Mesenchymal stem cell (in vitro differentiated cells and primary cell): ENCODE results near the gene GOLPH3.
A peak's percentile ranks its signal among the peaks of the same experiment; 100 is the strongest.

Experiments
- DNase-seq: peaks from one replicate; pipeline ENCODE4 v3.0.0-alpha.2; 2013
- H2AFZ ChIP-seq: one replicate; pipeline ENCODE4 v1.6.1; 2013; ENCODE audit warnings: low read depth, mild to moderate bottlenecking, control low read depth, inconsistent platforms, low read length, moderate library complexity
- H2AK5ac ChIP-seq: 2 replicates; pipeline ENCODE4 v1.6.1; 2013; ENCODE audit warnings: low read length, moderate library complexity, mild to moderate bottlenecking, inconsistent platforms; ENCODE audit not compliant: severe bottlenecking
- H2BK120ac ChIP-seq: one replicate; pipeline ENCODE4 v1.6.1; 2013; ENCODE audit warnings: low read depth, mild to moderate bottlenecking, inconsistent platforms, low read length, moderate library complexity
- H2BK12ac ChIP-seq, 2 experiments: one replicate each; pipeline ENCODE4 v1.6.1; 2013; ENCODE audit warnings: inconsistent platforms in 2 of 2, low read length in 2 of 2, mild to moderate bottlenecking in 2 of 2, moderate library complexity in 2 of 2, control low read depth in 1 of 2
- H2BK15ac ChIP-seq: one replicate; pipeline ENCODE4 v1.6.1; 2013; ENCODE audit warnings: mild to moderate bottlenecking, low read depth, inconsistent platforms; ENCODE audit not compliant: poor library complexity, severe bottlenecking
- H2BK5ac ChIP-seq: 2 replicates; pipeline ENCODE4 v1.6.1; 2013; ENCODE audit warnings: low read depth, mild to moderate bottlenecking, low read length, control low read depth, inconsistent platforms; ENCODE audit not compliant: poor library complexity, severe bottlenecking
- H3K14ac ChIP-seq, 2 experiments: one replicate each; pipeline ENCODE4 v1.6.1; 2013; ENCODE audit warnings: inconsistent platforms in 2 of 2, low read length in 2 of 2, control low read depth in 1 of 2, mild to moderate bottlenecking in 1 of 2, moderate library complexity in 1 of 2
- H3K18ac ChIP-seq, 2 experiments: one replicate each; pipeline ENCODE4 v1.6.1; 2013; ENCODE audit warnings: inconsistent platforms in 2 of 2, low read length in 2 of 2, control low read depth in 1 of 2, low read depth in 1 of 2, mild to moderate bottlenecking in 1 of 2
- H3K23ac ChIP-seq, 2 experiments: one replicate each; pipeline ENCODE4 v1.6.1; 2013; ENCODE audit warnings: inconsistent platforms in 2 of 2, low read length in 2 of 2, mild to moderate bottlenecking in 2 of 2, moderate library complexity in 2 of 2, control low read depth in 1 of 2
- H3K27ac ChIP-seq: 2 replicates; pipeline ENCODE4 v1.5.1; 2013; ENCODE audit warnings: mild to moderate bottlenecking, moderate library complexity, low read length, control low read depth, inconsistent platforms; ENCODE audit not compliant: poor library complexity, severe bottlenecking
- H3K27me3 ChIP-seq, 2 experiments: 2 replicates each; pipeline versions ENCODE4 v1.6.1 to v1.7.0; 2013; ENCODE audit warnings: low read length in 2 of 2, mild to moderate bottlenecking in 2 of 2, moderate library complexity in 2 of 2, control low read depth in 1 of 2, inconsistent platforms in 1 of 2; ENCODE audit not compliant: control insufficient read depth in 1 of 2, insufficient read depth in 1 of 2
- H3K36me3 ChIP-seq, 2 experiments: 2 replicates each; pipeline versions ENCODE4 v1.6.1 to v1.7.0; 2013; ENCODE audit warnings: low read length in 2 of 2, control low read depth in 1 of 2, inconsistent platforms in 1 of 2, low read depth in 1 of 2, mild to moderate bottlenecking in 1 of 2; ENCODE audit not compliant: insufficient read depth in 2 of 2, control insufficient read depth in 1 of 2
- H3K4ac ChIP-seq, 2 experiments: one replicate each; pipeline ENCODE4 v1.6.1; 2013; ENCODE audit warnings: inconsistent platforms in 2 of 2, low read length in 2 of 2, mild to moderate bottlenecking in 2 of 2, moderate library complexity in 2 of 2, control low read depth in 1 of 2, low read depth in 1 of 2
- H3K4me1 ChIP-seq: 2 replicates; pipeline ENCODE4 v1.6.1; 2013; ENCODE audit warnings: low read depth, low read length, control low read depth; ENCODE audit not compliant: control insufficient read depth, insufficient read depth
- H3K4me2 ChIP-seq: 2 replicates; pipeline ENCODE4 v1.6.1; 2013; ENCODE audit warnings: low read length, mild to moderate bottlenecking, inconsistent platforms; ENCODE audit not compliant: poor library complexity, severe bottlenecking
- H3K4me3 ChIP-seq, 2 experiments: 2 replicates each; pipeline versions ENCODE4 v1.5.1 to v1.7.0; 2013; ENCODE audit warnings: low read length in 2 of 2, mild to moderate bottlenecking in 2 of 2, control low read depth in 1 of 2, low read depth in 1 of 2; ENCODE audit not compliant: insufficient read depth in 1 of 2
- H3K79me1 ChIP-seq: replicated peaks from 2 replicates; pipeline ENCODE4 v1.6.1; 2013; ENCODE audit warnings: mild to moderate bottlenecking, control low read depth, low read length, inconsistent platforms; ENCODE audit not compliant: poor library complexity, severe bottlenecking
- H3K9ac ChIP-seq: 2 replicates; pipeline ENCODE4 v1.7.0; 2013; ENCODE audit warnings: mild to moderate bottlenecking, low read length, moderate library complexity
- H3K9me3 ChIP-seq: 2 replicates; pipeline ENCODE4 v1.7.0; 2013; ENCODE audit warnings: mild to moderate bottlenecking, low read length; ENCODE audit not compliant: control insufficient read depth
- H4K8ac ChIP-seq: one replicate; pipeline ENCODE4 v1.6.1; 2013; ENCODE audit warnings: inconsistent platforms, mild to moderate bottlenecking, low read length, moderate library complexity
- H4K91ac ChIP-seq: one replicate; pipeline ENCODE4 v1.6.1; 2013; ENCODE audit warnings: mild to moderate bottlenecking, low read length, inconsistent platforms
- WGBS: methylation state at CpG from one replicate; pipeline ENCODE4 v1.1.7; 2013; ENCODE audit warnings: mixed read lengths; 5-methylcytosine and 5-hydroxymethylcytosine counted together

The GOLPH3 gene

DNA sequence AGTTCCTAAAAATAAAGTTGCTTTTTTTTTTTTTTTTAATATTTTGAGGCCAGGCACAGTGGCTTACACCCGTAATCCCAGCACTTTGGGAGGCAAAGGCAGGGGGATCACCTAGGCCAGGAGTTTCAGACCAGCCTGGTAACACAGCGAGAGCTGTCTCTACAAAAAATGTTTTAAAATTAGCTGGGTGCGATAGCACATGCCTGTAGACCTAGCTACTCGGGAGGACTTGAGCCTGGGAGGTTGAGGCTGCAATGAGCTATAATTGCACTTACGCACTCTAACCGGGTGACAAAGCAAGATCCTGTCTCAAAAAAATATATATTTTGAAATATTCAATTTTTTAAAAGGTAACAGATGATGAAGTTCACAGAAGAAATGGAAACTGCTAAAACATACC, 22.9 kb downstream of the GOLPH3 start:
- Histone ChIP-seq H3K9ac (no peak overlapping the region), H2AK5ac (no peak overlapping the region), H2AFZ (no peak overlapping the region), H3K18ac (no peak overlapping the region), H3K4me1 (no peaks in the 10 kb centered on the region), H2BK15ac (no peak overlapping the region), H2BK120ac (no peak overlapping the region), H4K91ac (no peak overlapping the region), H3K23ac (no peak overlapping the region), H3K9me3 (no peaks in the 10 kb centered on the region), H3K27me3 (no peaks in the 10 kb centered on the region), H2BK5ac (no peak overlapping the region), H2BK12ac (no peak overlapping the region), H3K4me3 (no peak overlapping the region), H3K36me3 (peaks cover 0 to 5% of the 10 kb centered on the region in 2 experiments), H3K27ac (no peak overlapping the region), H3K4ac (no peak overlapping the region), H3K4me2 (no peak overlapping the region), H3K14ac (no peak overlapping the region), H4K8ac (no peak overlapping the region), H3K79me1 (no peaks in the 10 kb centered on the region)
- no peak for DNase-seq
- WGBS: 95% methylated on average over 4 of the region's 6 CpGs

DNA sequence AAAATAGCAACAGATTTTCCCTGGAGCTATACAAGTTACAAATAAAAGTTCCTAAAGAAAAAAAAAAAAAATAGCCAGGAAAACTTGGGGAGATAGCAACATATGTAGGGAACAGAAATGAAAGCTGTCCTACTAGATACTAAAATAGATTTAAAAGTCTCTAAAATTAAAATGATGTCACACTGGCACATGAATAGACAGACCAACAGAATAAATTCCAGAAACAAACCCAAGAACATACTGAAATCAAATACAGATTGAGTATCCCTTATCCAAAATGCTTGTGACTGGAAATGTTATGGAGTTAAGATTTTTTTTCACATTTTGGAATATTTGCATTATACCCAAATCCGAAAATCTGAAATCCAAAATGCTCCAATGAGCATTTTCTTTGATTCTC, 23.8 kb downstream of the GOLPH3 start:
- Histone ChIP-seq H3K4ac (no peak overlapping the region), H2BK5ac (no peak overlapping the region), H3K4me3 (no peak overlapping the region), H3K9ac (peak overlapping the region; percentile 19), H3K27ac (no peak overlapping the region), H4K8ac (no peak overlapping the region), H3K27me3 (no peaks in the 10 kb centered on the region), H2AK5ac (no peak overlapping the region), H3K14ac (no peak overlapping the region), H3K79me1 (no peaks in the 10 kb centered on the region), H3K18ac (no peak overlapping the region), H2BK15ac (no peak overlapping the region), H3K4me1 (no peaks in the 10 kb centered on the region), H2BK120ac (no peak overlapping the region), H3K9me3 (no peaks in the 10 kb centered on the region), H3K23ac (no peak overlapping the region), H2BK12ac (no peak overlapping the region), H3K36me3 (peaks cover 0 to 8% of the 10 kb centered on the region in 2 experiments), H2AFZ (no peak overlapping the region), H3K4me2 (no peak overlapping the region), H4K91ac (no peak overlapping the region)
- 80% methylated on average over 1 of the region's 1 CpG for WGBS
- no peak for DNase-seq

DNA sequence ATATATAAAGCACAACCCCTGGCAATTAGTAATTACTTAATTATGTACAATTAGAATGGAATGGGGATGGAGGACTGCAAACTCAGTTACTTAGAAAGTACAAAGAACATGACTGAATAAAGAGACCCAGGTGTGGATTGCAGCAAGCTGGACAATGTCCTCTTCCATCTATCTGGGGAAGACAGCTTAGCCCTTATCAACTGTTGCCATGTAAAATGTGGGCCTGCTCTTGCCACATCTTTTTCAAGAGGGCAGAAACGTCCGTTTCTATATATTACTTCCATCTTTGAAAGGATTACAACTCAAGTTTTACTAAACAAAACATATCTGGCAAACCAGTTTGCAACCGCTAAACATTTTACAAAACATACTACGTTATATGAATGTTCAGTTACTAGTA, 26.2 kb downstream of the GOLPH3 start:
- no peak overlapping the region for H4K8ac ChIP-seq
- no peak overlapping the region for H2BK120ac ChIP-seq
- no peak overlapping the region for H2BK12ac ChIP-seq
- H3K79me1 ChIP-seq: no peaks in the 10 kb centered on the region
- no peak overlapping the region for H3K4ac ChIP-seq
- H2BK15ac ChIP-seq: no peak overlapping the region
- H3K27me3 ChIP-seq: no peaks in the 10 kb centered on the region
- H3K23ac ChIP-seq: no peak overlapping the region
- no peak overlapping the region for H2AFZ ChIP-seq
- no peak overlapping the region for H2AK5ac ChIP-seq
- no peak for DNase-seq
- H4K91ac ChIP-seq: no peak overlapping the region
- H3K9me3 ChIP-seq: no peaks in the 10 kb centered on the region
- 83% methylated on average over 2 of the region's 4 CpGs for WGBS
- H3K27ac ChIP-seq: no peak overlapping the region
- H3K4me1 ChIP-seq: no peaks in the 10 kb centered on the region
- no peak overlapping the region for H3K9ac ChIP-seq
- no peak overlapping the region for H3K18ac ChIP-seq
- H3K4me2 ChIP-seq: no peak overlapping the region
- H3K36me3 ChIP-seq: peaks cover 0 to 8% of the 10 kb centered on the region in 2 experiments
- no peak overlapping the region for H3K4me3 ChIP-seq
- H3K14ac ChIP-seq: no peak overlapping the region
- H2BK5ac ChIP-seq: no peak overlapping the region

DNA sequence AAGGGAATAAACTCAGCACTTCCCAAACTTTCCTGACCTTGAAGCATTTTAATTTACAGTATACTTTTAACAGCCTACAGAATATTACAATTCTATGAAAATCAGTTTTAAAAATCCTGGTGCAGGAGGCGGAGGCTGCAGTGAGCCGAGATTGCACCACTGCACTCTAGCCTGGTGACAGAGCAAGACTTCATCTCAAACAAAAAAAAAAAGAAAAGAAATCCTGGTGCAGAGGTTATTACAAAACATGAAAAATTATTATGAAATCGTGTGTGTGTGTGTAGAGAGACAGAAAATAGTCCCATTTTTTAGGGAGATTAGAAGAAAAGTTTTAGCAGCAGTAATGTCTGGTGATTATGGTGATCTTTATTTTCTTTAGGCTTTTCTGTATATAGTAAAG, 26.9 kb downstream of the GOLPH3 start:
- H3K4me1 ChIP-seq: no peaks in the 10 kb centered on the region
- H3K4me2 ChIP-seq: no peak overlapping the region
- H3K79me1 ChIP-seq: no peaks in the 10 kb centered on the region
- no peak overlapping the region for H2BK5ac ChIP-seq
- no peak overlapping the region for H3K4ac ChIP-seq
- H3K27ac ChIP-seq: no peak overlapping the region
- peaks cover 0 to 8% of the 10 kb centered on the region in 2 experiments for H3K36me3 ChIP-seq
- H3K18ac ChIP-seq: no peak overlapping the region
- no peak overlapping the region for H4K8ac ChIP-seq
- H2BK12ac ChIP-seq: no peak overlapping the region
- H3K4me3 ChIP-seq: no peak overlapping the region
- no peak overlapping the region for H2BK120ac ChIP-seq
- H2AFZ ChIP-seq: no peak overlapping the region
- no peak overlapping the region for H4K91ac ChIP-seq
- no peak overlapping the region for H2BK15ac ChIP-seq
- H3K27me3 ChIP-seq: no peaks in the 10 kb centered on the region
- DNase-seq: no peak
- H2AK5ac ChIP-seq: no peak overlapping the region
- H3K23ac ChIP-seq: no peak overlapping the region
- peak overlapping the region; percentile 48 for H3K9ac ChIP-seq
- no peak overlapping the region for H3K14ac ChIP-seq
- WGBS: 85% methylated on average over 3 of the region's 3 CpGs
- H3K9me3 ChIP-seq: no peaks in the 10 kb centered on the region
